Fibroblast of upper back skin (primary cell): ENCODE measurements around the gene CDC42SE2.
"Not testable (repeated sequence)": the region's sequence is repeated elsewhere in the genome, so short reads cannot be mapped to it uniquely, and the experiment has no call there.

Experiments
- DNase-seq: peaks from one replicate; pipeline ENCODE4 v3.0.0-alpha.2; 2013

Gene CDC42SE2

DNA sequence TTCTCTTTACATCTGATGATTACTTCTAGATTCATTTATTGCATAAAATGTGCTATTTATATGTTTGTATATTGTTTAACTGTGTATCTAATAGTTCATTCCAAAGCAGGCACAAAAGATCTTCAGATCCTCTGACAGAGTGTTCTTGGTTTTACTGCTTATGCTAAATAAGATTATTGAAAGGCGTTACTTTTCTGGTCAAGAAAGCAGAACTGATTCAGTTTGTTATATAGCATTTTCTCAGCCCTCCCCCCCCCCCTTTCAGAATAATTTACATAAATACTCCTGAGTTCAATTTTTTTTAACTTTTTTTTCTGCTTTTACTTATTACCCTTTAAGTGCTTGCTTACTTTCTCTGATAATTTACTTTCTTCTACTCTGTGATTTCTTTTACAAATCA, 15.4 kb downstream of the CDC42SE2 start:
- no peak for DNase-seq

DNA sequence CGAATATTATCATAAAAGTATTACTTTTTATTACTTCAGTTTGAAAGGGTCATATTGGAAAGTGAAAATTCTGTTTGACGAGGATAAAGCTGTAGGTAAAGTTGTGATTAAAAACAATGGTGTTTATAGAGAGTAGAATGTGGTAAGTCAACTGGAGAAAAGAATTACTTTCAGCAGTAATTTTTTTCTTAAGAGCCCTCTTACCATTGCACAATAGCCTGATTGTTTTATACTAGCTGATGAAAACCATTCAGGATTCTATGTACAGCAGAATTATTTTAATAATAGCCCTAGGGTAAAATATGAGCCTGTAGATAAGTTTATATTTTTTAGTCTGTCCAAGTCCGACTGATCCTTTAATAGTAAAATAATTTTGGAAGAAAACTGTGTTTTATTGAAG, 16.6 kb downstream of the CDC42SE2 start:
- DNase-seq = no peak

DNA sequence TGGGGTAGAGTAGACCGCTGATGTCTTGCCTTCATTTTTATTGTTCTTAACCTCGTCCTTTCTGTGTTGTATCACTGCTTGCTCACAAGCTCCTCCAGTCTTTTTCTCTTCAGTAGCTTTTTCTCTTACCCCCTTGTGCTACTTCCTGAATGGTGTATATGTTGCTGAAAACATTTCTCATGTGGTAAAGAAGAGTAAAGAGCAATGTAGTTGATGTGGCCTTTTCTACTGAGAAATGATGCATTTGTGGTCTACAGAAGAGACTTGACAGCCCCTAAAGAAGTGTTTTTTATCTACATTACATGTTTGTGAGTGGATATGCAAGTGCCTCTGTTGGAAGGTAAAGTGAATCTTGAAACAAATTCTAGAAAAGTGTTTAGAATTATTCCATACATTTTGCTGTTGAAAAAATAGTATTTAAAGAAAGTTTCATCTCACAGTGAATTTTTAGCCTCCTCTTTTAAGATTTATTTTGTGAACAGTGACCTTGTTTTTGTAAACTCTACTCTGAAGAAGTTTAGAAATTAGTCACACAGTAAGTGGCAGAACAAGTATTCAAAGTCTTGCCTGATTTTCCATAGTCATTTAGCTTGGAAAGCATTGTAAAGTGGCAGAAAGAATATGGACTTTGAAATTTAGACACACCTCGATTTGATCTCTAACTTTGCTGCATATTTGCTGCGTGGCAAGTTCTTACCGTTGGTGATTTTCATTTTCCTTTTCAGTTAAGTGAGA, 17.4 kb downstream of the CDC42SE2 start:
- DNase-seq = no peak

DNA sequence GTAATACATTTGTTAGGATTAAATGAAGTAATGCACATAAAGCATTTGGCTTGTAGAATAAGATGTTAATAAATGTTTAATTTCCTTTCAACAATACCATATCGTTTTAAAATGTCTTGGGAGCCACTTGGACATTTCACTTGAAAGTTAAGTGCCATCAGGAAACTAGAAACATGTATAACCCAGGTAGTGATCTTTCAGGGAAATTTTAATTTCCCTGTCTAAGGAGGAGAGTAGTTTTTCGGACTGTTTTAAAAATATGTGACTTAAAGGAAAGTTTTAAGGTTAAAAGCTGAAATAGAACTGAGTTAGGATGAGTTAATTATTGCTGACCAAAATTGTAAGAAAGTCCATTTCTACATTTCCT, 18.0 kb downstream of the CDC42SE2 start:
- no peak for DNase-seq

DNA sequence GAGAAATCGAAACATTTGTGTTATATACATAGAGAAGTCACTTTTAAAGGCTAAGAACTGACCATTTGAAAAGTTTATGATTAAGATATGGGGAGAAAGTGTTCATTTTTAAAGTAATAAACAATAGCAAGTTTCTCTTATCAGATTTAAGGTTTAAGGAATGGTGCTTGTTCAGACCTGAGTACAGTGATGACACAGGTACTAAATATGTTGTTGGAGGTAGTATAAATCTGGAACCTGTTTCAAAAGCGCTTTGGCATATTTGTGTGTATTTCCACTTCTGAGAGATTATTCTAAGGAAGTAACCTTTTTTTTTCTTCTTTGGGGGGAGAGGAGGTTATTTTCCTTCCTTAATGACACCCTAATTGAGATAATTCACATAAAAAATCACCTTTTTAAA, 18.4 kb downstream of the CDC42SE2 start:
- no peak for DNase-seq

DNA sequence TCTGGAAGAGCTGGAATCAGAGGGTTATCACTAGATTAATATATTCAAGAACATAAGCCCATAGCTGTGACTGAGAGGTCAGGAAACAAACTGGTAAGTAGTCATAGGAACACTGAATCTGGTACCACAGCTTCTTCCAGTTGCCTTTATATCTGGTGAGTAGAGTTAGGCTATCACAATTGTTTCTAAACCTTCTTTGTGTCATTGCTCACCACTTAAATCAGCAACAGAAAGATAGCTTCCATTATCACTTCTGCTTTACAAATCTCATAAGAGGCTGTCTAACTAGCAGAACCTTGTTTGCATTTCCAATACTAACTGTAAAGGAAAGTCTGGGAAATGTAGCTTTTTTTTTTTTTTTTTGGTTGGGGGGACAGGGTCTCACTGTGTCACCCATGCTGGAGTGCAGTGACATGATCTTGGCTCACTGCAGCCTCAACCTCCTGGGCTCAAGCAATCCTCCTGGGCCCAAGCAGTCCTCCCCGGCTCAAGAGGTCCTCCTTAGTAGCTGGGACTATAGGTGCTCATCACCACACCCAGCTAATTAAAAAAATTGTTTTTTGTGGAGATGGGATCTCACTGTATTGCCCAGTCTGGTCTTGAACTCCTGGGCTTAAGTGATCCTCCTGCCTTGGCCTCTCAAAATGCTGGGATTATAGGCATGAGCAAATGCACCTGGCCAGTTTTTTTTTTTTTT, 22.0 kb downstream of the CDC42SE2 start:
- no peak for DNase-seq

DNA sequence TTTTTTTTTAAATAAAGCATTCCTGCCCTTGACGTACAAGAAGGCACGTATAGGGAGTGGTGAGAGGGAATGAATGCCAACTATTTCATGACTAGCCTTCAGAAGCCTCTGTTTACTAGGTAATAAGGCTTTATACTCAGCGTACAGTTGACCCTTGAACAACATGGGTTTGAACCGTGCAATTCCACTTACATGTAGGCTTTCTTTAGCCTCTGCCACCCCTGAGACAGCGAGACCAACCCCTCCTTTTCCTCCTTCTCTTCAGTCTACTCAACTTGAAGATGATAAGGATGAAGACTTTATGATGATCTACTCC, 22.5 kb downstream of the CDC42SE2 start:
- no peak for DNase-seq

DNA sequence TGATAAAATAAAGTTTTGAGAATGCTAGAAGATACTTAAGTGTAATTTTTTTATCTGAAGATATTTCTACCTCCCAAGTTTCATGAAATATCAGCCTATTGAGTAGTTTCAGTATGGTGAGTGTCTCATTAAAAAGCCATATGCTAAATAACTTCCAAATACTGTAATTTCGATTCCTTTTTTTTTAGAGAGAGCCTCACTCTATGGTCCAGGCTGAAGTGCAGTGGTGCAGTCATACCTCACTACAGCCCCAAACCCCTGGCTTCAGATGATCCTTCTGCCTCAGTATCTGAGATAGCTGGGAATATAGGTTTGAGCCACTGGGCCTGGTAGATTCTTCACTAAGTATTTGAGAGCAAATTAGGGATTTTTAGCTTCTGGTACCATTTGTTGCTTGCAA, 24.5 kb downstream of the CDC42SE2 start:
- no peak for DNase-seq

DNA sequence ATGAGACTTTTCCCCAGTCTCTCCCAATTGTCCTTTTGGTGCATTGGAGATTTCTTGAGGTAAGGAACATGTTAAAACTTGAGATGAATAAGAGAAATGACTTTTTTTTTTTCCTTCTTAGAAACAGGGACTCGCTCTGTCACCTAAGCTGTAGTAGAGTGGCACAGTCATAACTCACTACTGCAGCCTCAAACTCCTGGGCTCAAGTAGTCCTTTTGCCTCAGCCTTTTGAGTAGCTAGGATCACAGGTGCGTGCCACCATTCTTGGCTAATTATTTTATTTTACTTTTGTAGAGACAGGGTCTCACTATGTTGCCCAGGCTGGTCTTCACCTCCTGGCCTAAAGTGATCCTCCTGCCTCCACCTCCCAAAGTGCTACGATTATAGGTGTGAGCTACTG, 25.9 kb downstream of the CDC42SE2 start:
- no peak for DNase-seq

DNA sequence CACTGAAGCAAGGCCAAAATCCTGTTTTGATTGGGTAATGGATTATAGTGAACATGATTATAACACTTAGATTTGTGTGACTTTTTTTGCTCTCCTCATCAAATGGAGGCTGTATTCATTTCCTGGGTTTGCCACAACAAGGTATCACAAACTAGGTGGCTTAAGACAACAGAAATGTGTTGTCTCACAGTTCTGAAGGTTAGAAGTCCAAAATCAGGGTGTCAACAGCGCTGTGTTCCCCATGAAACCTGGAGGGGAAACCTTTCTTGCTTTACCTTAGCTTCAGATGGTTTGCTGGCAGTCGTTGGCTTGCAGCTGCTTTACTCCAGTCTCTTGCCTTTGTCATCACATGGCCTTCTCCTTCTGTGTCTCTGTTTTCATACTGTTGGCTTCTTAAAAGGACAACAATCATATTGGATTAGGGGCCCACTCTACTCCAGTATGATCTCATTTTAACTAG, 32.4 kb downstream of the CDC42SE2 start:
- DNase-seq = no peak

DNA sequence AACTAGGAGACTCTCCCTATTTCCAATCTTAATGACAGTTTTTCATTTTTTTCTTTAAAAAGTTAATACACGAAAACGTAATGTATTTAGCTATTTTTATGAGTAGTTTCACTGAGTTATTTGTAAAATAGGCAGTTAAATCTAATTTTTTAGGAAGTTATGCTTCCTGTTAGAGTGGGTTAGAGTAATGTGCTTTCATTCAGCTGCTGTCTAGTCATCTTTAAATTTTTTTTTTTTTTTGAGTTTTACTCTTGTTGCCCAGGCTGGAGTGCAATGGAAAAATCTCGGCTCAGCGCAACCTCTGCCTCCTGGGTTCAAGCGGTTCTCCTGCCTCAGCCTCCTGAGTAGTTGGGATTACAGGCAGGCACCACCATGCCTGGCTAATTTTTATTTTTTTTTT, 34.0 kb downstream of the CDC42SE2 start:
- no peak for DNase-seq

DNA sequence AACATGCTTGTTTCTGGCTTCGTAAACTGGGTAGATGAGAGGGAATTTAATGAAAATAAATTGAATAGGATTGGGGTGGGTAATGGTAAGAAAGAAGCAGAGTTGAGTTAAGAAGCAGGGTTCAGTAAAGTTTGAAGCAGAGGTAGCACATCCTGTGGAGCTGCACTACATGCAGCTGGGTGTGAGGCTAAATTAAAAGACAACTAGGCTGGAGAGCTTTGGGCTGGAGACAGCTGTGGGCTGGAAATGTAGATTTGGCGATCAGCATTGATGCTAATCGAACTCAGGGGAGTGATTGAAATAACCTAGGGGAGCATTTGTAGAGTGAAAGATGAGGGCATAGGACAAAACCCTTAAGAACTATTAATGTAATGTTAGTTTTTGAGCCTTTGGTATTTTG, 35.6 kb downstream of the CDC42SE2 start:
- DNase-seq = no peak

DNA sequence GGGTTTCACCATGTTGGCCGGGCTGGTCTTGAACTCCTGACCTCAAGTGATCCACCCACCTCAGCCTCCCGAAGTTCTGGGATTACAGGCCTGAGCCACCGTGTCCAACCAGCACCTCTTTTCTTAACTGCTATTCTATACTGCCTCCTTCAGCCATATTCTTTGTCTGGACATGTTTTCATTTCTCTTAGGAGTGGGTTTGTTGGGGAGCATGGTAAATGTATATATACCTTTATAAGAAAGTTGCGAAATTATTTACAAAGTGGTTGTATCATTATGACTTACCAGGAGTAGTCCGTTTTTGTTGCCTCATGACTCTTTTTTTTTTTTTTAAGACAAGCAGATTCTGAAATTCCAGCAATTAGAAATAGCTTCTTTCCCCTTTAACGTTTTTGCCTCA, 38.7 kb downstream of the CDC42SE2 start:
- DNase-seq = no peak

DNA sequence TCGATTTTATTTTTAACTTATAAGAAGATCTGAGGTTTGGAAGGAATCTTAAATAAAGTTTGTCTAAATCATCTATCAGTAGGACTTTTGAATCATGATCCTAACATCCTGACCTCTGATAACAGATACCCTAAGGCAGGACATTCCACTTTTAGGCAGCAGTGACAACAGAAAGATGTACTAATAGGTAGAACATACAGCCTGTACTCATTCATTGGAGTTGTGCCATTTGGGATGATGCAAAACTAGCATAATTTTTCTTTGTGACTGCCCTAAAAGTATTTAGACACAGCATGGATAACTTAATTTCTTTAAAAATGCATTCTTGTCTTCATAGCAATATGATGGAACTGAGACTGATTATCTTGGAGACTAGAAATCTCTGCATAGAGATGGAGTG, 39.7 kb downstream of the CDC42SE2 start:
- peak; percentile 88 for DNase-seq

DNA sequence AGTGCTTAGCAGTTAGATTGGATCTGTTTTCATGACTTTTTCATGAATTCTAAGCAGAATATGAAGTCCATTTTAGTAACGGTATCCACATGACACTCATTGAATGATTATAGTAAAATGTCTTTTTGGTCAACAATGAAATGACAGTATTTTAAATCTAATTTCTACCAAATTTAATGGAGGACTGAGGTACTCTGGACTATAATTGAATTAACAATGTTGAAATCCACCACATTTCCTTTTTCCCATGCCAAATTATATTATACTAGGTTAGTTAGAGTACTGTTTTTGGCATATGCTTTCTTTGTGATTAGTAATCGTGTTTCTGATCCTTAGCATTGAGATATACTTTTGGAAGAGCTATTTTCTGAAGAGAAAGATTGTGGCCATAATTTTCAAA, 40.6 kb downstream of the CDC42SE2 start:
- DNase-seq = no peak

DNA sequence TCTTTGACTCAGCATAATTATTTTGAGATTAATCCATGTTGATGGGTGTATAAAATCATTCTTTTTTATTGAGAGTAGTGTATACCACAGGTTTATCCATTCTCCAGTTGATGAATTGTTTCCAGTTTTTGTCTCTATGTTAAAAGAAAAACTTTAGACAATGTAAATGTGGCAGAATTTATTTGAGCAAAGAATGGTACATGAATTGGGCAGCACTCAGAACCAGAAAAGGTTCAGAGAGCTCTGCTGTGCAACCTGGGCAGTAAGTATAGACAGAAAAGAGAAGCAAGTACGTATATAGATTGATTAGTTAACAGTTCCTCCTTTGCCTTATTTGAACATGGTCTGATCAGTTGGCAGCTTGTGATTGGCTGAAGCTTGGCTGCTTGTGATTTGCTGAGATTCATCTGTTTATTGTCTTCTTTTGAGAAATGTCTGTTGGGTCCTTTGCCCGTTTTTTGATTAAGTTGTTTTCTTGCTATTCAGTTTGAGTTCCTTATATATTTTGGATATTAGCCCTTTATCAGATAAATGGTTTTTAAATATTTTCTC, 41.4 kb downstream of the CDC42SE2 start:
- DNase-seq = no peak

DNA sequence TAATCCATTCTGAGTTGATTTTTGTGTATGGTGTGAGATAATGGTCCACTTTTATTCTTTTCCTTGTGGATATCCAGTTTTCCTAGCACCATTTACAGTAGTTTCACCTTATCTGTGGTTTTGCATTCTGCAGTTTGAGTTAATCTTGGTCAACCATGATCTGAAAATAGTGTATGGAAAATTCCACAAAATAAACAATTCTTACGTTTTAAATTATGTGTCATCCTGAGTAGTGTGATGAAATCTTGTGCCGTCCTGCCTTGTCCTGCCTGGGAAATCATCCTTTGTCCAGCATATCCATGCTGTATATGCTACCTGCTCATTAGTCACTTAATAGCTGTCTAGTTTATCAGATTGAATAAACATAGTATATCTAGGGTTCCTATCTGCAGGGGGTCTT, 42.1 kb downstream of the CDC42SE2 start:
- DNase-seq = no peak

DNA sequence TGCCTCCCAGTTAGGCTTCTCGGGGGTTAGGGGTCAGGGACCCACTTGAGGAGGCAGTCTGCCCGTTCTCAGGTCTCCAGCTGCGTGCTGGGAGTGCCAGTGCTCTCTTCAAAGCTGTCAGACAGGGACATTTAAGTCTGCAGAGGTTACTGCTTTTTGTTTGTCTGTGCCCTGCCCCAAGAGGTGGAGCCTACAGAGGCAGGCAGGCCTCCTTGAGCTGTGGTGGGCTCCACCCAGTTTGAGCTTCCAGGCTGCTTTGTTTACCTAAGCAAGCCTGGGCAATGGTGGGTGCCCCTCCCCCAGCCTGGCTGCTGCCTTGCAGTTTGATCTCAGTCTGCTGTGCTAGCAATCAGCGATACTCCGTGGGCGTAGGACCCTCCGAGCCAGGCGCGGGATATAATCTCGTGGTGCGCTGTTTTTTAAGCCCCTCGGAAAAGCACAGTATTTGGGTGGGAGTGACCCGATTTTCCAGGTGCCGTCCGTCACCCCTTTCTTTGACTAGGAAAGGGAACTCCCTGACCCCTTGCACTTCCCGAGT, 48.5 kb downstream of the CDC42SE2 start:
- DNase-seq = not testable (repeated sequence)

DNA sequence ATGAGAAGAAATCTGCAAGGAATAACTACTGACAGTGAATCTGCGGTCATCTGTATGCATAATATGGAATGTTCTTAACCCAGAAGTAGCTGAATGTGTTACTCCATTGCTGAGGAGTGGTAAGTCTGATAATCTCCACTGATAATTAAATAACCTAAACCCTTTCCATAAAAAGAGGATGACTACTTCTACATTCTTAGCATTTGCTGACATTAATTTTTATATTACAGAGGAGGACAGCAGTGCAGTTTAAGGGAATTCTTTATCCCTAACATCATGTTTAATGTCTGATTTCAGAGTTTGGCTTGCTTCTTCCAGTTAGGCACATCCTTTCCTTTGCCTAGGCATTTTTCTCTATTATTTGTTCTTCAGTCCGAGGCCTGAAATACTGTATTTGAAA, 52.2 kb downstream of the CDC42SE2 start:
- peak; percentile 10 for DNase-seq

DNA sequence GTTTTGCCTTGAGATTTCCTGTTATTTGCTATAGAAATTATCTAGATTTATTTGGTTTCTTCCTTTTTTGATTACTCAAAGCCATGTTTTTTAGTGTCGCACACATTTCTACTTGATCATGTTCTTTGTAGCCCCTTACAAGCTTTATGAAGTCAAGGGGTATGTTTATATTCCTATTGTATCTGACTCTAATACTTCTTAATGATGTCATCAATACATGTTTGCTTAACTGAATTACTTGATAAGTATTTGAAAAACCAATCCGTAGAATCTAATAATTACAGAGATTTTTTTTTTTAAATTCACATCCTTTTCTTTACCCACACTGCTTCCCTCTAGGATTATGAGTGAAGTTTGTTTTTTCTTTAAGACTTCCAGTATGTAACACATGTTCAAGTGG, 53.0 kb downstream of the CDC42SE2 start:
- DNase-seq = no peak

DNA sequence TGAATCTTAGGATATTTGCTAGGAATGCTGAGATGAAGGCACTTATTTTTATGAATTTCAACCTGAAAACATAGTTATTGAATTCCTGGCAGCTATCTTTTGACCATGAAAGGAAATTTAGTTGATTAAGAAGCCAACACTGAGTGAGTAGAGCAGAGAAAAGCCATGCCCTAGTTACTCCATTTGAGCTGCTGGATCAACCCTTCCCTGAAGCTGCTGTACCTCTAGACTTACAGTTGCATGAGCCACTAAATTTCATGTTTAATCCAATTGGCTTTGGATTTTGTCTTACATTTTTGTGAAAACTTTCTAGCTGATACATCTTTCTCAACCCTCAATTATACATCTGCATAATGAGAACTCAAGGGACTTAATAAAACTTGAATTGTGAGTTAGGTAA, 54.6 kb downstream of the CDC42SE2 start:
- DNase-seq = no peak

DNA sequence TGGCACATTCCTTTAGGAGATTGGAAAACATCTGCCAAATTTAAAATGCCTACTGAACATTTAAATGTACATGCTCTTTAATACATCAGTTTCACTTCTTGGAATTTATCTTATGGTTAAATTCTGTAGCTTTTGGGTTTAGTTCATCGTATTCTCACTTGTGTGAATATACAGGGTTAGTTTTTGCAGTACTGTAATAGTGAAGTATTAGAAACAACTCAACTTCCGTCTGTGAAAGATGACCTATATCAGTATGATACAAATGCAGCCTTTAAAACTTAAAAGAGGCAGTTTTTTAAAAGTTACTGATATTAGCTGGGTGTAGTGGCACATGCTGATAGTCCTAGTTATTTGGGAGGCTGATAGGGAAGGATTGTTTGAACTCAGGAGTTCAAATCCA, 57.2 kb downstream of the CDC42SE2 start:
- DNase-seq = no peak

DNA sequence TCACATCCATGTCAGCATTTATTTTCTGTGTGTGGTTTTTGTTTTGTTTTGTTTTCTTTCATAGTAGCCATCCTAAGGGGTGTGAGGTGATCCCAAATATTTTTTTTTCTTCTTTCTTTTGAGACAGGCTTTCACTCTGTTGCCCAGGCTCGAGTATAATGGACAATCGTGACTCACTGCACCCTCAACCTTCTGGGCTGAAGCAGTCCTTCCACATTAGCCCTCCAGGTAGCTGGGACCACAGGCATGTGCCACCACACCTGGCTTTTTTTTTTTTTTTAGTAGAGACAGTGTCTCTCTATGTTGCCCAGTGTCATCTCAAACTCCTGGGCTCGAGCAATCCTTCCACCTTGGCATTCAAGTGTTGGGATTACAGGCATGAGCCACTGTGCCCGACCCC, 59.1 kb downstream of the CDC42SE2 start:
- DNase-seq = no peak

DNA sequence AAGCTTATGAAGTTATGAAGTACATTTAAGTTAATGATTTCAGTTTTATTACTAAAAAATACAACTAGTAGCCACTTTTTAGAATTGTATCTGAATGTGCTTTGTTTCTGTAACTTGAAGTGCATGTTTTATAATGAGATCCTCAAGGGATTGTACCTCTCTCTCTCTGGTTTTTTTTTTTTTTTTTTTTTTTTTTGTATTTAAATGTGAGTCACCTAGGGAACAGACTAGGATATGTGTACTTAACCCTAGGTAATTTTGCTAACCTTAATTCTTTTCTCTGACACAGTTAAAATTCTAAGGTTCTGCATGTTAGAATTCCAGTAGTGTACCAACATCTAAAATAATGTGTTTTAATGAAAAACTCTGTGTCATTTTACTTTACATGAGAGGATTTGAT, 59.5 kb downstream of the CDC42SE2 start:
- no peak for DNase-seq
